Body of pancreas (tissue), 4 donors: ENCODE results near the gene EOLA1.
"Not testable (repeated sequence)": the region's sequence is repeated elsewhere in the genome, so short reads cannot be mapped to it uniquely, and the experiment has no call there.

Experiments used
- POLR2A ChIP-seq, 3 donors: fragments of 450-650 bp; IDR thresholded peaks; one replicate each; pipeline ENCODE4 v1.6.1; 2016; ENCODE audit warnings: antibody characterized with exemption in 3 of 3, mild to moderate bottlenecking in 2 of 3
- TF ChIP-seq, protein P1 (sequence below), 7 experiments: fragments of 450-650 bp in 4 of 7; fragments of 200-600 bp in 3 of 7; sonication (generic) in 3 of 7; IDR thresholded peaks; one replicate each; pipeline ENCODE4 v1.5.1; 2016 to 2019; ENCODE audit warnings: antibody characterized with exemption in 7 of 7

DNA sequence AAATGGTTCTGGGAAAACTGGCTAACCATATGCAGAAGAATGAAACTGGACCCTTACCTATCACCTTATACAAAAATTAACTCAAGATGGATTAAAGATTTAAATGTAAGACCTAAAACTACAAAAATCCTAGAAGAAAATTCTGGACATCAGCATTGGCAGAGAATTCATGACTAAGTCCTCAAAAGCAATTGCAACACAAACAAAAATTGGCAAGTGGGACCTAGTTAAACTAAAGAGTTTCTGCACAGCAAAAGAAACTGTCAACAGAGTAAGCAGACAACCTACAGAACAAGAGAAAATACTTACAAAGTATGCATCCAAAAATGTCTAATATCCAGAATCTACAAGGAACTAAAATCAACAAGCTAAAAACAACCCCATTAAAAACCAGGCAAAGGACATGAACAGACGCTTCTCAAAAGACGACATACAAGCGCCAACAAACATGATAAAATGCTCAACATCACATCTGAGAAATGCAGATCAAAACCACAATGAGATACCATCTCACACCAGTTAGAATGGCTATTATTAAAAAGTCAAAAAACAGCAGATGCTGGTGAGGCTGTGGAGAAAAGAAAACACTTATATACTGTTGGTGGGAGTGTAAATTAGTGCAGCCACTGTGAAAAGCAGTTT, 20.1 kb upstream of the EOLA1 start:
- TF ChIP-seq, protein P1, sequence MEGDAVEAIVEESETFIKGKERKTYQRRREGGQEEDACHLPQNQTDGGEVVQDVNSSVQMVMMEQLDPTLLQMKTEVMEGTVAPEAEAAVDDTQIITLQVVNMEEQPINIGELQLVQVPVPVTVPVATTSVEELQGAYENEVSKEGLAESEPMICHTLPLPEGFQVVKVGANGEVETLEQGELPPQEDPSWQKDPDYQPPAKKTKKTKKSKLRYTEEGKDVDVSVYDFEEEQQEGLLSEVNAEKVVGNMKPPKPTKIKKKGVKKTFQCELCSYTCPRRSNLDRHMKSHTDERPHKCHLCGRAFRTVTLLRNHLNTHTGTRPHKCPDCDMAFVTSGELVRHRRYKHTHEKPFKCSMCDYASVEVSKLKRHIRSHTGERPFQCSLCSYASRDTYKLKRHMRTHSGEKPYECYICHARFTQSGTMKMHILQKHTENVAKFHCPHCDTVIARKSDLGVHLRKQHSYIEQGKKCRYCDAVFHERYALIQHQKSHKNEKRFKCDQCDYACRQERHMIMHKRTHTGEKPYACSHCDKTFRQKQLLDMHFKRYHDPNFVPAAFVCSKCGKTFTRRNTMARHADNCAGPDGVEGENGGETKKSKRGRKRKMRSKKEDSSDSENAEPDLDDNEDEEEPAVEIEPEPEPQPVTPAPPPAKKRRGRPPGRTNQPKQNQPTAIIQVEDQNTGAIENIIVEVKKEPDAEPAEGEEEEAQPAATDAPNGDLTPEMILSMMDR (IDR thresholded peaks at IDR 0.05) = not testable (repeated sequence)
- TF ChIP-seq POLR2A (IDR thresholded peaks at IDR 0.05) = not testable (repeated sequence)
